PC-9 (cell line): ENCODE measurements around the gene ZC3H14.

Source experiments
- EZH2 ChIP-seq: fragments of 200-600 bp; sonication (generic); IDR thresholded peaks from 2 replicates; pipeline ENCODE4 v1.8.0; 2017; ENCODE audit warnings: antibody characterized with exemption, low read depth
- TF ChIP-seq, protein P1 (sequence below): fragments of 200-600 bp; sonication (generic); conservative IDR thresholded peaks from 2 replicates; pipeline ENCODE4 v1.6.1; 2017; ENCODE audit warnings: mixed run types, antibody characterized with exemption, mild to moderate bottlenecking, moderate library complexity

DNA sequence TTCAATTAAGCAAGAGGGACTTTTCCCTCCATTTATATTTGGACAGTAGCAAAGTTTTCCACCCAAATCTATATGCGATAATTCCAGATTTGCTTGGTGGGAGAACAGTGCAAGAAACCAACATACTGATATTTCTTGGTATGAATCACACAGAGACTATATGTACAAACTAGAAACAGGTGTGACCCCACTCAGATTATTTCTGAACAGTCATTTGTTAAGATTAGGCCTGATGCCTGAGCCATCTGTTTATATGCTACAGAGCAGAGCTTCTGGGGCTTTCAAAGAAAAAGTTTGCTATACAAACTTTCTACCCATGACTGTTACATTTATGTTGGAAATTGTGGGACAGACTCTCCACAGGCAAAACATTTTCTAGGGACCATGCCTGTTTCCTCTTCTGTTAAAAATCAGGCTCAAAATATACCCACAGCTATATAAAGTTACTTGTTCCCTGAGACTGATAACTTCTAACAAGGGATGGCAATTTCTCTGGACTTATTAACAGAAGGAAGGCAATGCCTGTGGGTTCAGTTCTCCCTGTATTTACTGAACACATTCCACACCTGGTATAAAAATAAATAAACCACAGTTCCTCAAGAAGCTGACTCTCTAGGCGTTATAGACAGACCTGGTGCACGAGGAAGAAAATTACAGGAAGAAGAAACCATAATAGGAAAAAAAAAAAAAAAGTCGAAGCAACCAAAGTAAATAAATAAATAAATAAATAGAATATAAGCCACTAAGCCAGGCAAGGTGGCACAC lies 16.0 kb upstream of the ZC3H14 start:
- TF ChIP-seq EZH2, result no peak
- TF ChIP-seq, protein P1, sequence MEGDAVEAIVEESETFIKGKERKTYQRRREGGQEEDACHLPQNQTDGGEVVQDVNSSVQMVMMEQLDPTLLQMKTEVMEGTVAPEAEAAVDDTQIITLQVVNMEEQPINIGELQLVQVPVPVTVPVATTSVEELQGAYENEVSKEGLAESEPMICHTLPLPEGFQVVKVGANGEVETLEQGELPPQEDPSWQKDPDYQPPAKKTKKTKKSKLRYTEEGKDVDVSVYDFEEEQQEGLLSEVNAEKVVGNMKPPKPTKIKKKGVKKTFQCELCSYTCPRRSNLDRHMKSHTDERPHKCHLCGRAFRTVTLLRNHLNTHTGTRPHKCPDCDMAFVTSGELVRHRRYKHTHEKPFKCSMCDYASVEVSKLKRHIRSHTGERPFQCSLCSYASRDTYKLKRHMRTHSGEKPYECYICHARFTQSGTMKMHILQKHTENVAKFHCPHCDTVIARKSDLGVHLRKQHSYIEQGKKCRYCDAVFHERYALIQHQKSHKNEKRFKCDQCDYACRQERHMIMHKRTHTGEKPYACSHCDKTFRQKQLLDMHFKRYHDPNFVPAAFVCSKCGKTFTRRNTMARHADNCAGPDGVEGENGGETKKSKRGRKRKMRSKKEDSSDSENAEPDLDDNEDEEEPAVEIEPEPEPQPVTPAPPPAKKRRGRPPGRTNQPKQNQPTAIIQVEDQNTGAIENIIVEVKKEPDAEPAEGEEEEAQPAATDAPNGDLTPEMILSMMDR, result no peak
